GM12878 (cell line): ENCODE results near the gene PPP5C. TPM values are rescaled to one million over a fixed set of nuclear protein-coding genes. Genes with fewer than 3 reads are reported as not detected.

Source experiments
- ATAC-seq: fragments of 200-7000 bp; cut with Tn5 transposase; 3 replicates; pipeline ENCODE4 v1.9.1; 2020; ENCODE audit warnings: mild to moderate bottlenecking, moderate library complexity
- BruUV-seq: library from RNA; stranded (reverse); fragments of 400-500 nt; replicated peaks from 2 replicates; lab custom pipeline; 2021; lab: Mats Ljungman, UMichigan
- CTCF ChIA-PET: fragments of 300-600 bp; sonication (Branson Sonifier 250); formaldehyde crosslinking; extraction: SDS; loops from one replicate; lab custom pipeline; 2021; ENCODE audit warnings: inconsistent platforms; lab: Yijun Ruan, JAX
- POLR2A ChIA-PET: fragments of 350-600 bp; formaldehyde crosslinking; extraction: SDS; loops from one replicate; lab custom pipeline; 2021; ENCODE audit warnings: inconsistent platforms; lab: Charles Lee
- RAD21 ChIA-PET: fragments of 300-600 bp; sonication (Branson Sonifier 250); formaldehyde crosslinking; loops from one replicate; lab custom pipeline; 2023; ENCODE audit warnings: antibody characterized with exemption; ENCODE audit not compliant: unreplicated experiment; lab: Charles Lee
- SMC1A ChIA-PET: fragments of 300-600 bp; sonication (Branson Sonifier 250); formaldehyde crosslinking; loops from one replicate; lab custom pipeline; 2023; ENCODE audit not compliant: unreplicated experiment, uncharacterized antibody; lab: Charles Lee
- DNase-seq: peaks from one replicate; pipeline ENCODE4 v3.0.0-alpha.2; 2011; ENCODE audit warnings: low read depth, low spot score
- FAIRE-seq: peaks from 3 replicates; lab custom pipeline; 2011; peaks lifted over from hg19 to GRCh38; lab: Jason Lieb, UNC
- H2AFZ ChIP-seq: 2 replicates; pipeline ENCODE4 v1.6.0; 2011; ENCODE audit warnings: low read depth, low read length, control low read depth; ENCODE audit not compliant: control insufficient read depth
- H3K27ac ChIP-seq: 2 replicates; pipeline ENCODE4 v1.5.1; 2011; ENCODE audit warnings: control low read depth; ENCODE audit not compliant: control insufficient read depth, insufficient read depth
- H3K27me3 ChIP-seq, 2 experiments: replicated peaks in 1 of 2; 2 replicates each; pipeline versions ENCODE4 v1.6.0 to v1.6.1; 2011; ENCODE audit warnings: low read length in 1 of 2; ENCODE audit not compliant: control insufficient read depth in 2 of 2, insufficient read depth in 2 of 2
- H3K36me3 ChIP-seq, 2 experiments: 2 replicates each; pipeline ENCODE4 v1.5.1; 2011; ENCODE audit warnings: low read length in 1 of 2; ENCODE audit not compliant: control insufficient read depth in 2 of 2, insufficient read depth in 2 of 2
- H3K4me1 ChIP-seq: 2 replicates; pipeline ENCODE4 v1.6.1; 2011; ENCODE audit warnings: mild to moderate bottlenecking, low read length, moderate library complexity, mixed read lengths; ENCODE audit not compliant: control insufficient read depth, insufficient read depth
- H3K4me2 ChIP-seq: 2 replicates; pipeline ENCODE4 v1.6.0; 2011; ENCODE audit warnings: control low read depth; ENCODE audit not compliant: control insufficient read depth, insufficient read depth
- H3K4me3 ChIP-seq: fragments of 200-600 bp; sonication (generic); 2 replicates; pipeline ENCODE4 v1.5.1; 2016
- H3K79me2 ChIP-seq: 2 replicates; pipeline ENCODE4 v1.6.0; 2011; ENCODE audit warnings: low read length; ENCODE audit not compliant: control insufficient read depth, insufficient read depth
- H3K9ac ChIP-seq: 2 replicates; pipeline ENCODE4 v1.8.0; 2011; ENCODE audit warnings: low read length, control low read depth, mixed read lengths; ENCODE audit not compliant: control insufficient read depth, insufficient read depth
- H3K9me3 ChIP-seq: replicated peaks from 3 replicates; pipeline ENCODE4 v1.5.1; 2011; ENCODE audit warnings: mild to moderate bottlenecking, low read length; ENCODE audit not compliant: control insufficient read depth, insufficient read depth
- H4K20me1 ChIP-seq: 2 replicates; pipeline ENCODE4 v1.6.0; 2011; ENCODE audit not compliant: control insufficient read depth, insufficient read depth
- ATF7 ChIP-seq: fragments of 450-650 bp; IDR thresholded peaks from 2 replicates; pipeline ENCODE4 v1.6.1; 2016; ENCODE audit warnings: low read depth, mild to moderate bottlenecking
- CHD1 ChIP-seq: IDR thresholded peaks from 2 replicates; pipeline ENCODE4 v1.6.1; 2012; ENCODE audit warnings: low read depth, low read length, improper control_type of control experiment
- JUND ChIP-seq: IDR thresholded peaks from 2 replicates; pipeline ENCODE4 v1.6.1; 2012; ENCODE audit warnings: low read depth, mild to moderate bottlenecking, low read length, improper control_type of control experiment, moderate library complexity
- MYB ChIP-seq: fragments of 150-350 bp; IDR thresholded peaks from 2 replicates; pipeline ENCODE4 v1.6.1; 2014; ENCODE audit warnings: mild to moderate bottlenecking, low read depth, low read length, borderline replicate concordance
- NKRF ChIP-seq: fragments of 450-650 bp; conservative IDR thresholded peaks from 2 replicates; pipeline ENCODE4 v1.6.1; 2017; ENCODE audit warnings: mild to moderate bottlenecking, moderate library complexity
- NR2F1 ChIP-seq: fragments of 450-650 bp; conservative IDR thresholded peaks from 2 replicates; pipeline ENCODE4 v1.6.1; 2017; ENCODE audit warnings: mild to moderate bottlenecking
- TCF12 ChIP-seq: IDR thresholded peaks from 2 replicates; pipeline ENCODE4 v1.6.1; 2011; ENCODE audit warnings: low read depth, mild to moderate bottlenecking, low read length
- whole genome bisulfite sequencing: methylation state at CpG from one replicate; pipeline ENCODE4 v1.1.6; 2016; ENCODE audit warnings: low lambda C conversion rate; ENCODE audit not compliant: insufficient replicate concordance, insufficient coverage; ENCODE audit errors: missing lambda C conversion rate; 5-methylcytosine and 5-hydroxymethylcytosine counted together
- in situ Hi-C: fragments of 300-500 bp; cut with MboI; formaldehyde crosslinking; loops from 9 replicates; pipeline ENCODE4 v1.14.3; 2018; ENCODE audit warnings: mixed read lengths
- intact Hi-C: fragments of 100-400 bp; cut with micrococcal nuclease; formaldehyde crosslinking; loops from one replicate; pipeline ENCODE4 v1.14.2; 2022; ENCODE audit not compliant: unreplicated experiment
- polyA plus RNA-seq, 11 experiments: library from polyadenylated mRNA; depleted of rRNA in 4 of 11; unstranded in 6 of 11; stranded (reverse) in 5 of 11; fragments of >200 nt; fragmentation: Nextera tagmentation in 4 of 11; fragmentation: Illumina TruSeq in 1 of 11; extraction: Ambion mirVana in 4 of 11; extraction: Trizol in 1 of 11; gene quantifications; 1 replicate in 1 of 11; 2 replicates in 10 of 11; pipeline versions ENCODE4 v1.2.1 to v1.2.3, GENCODE V29; 2011 to 2016; ENCODE audit warnings: inconsistent platforms in 2 of 11, missing spikeins in 2 of 11, low read depth in 1 of 11
- total RNA-seq, 4 experiments: library from RNA; depleted of rRNA in 3 of 4; stranded (reverse); fragments of >200 nt in 3 of 4; fragmentation: Illumina TruSeq in 1 of 4; extraction: Trizol in 1 of 4; gene quantifications; 2 replicates each; pipeline versions ENCODE4 v1.2.1 to v1.2.3, GENCODE V29; 2013 to 2021
- TF ChIP-seq, protein P1 (sequence below): fragments of 450-650 bp; IDR thresholded peaks from 2 replicates; pipeline ENCODE4 v1.6.1; 2017; ENCODE audit warnings: low read depth, mild to moderate bottlenecking, moderate library complexity
- TF ChIP-seq, protein P2 (sequence below): fragments of 450-650 bp; IDR thresholded peaks from 2 replicates; pipeline ENCODE4 v1.6.1; 2017; ENCODE audit warnings: mild to moderate bottlenecking, moderate library complexity

The PPP5C gene
- total and polyA plus RNA-seq, 10 of the 15 experiments (the other 5 are each of a cell fraction or from before 2014, with no cell fraction given), result 1.1 to 154 (median 94.5) TPM

- no peak for DNase-seq
- TF ChIP-seq TCF12 (no peak), JUND (no peak), NR2F1 (no peak), ATF7 (no peak), NKRF (no peak), MYB (no peak), CHD1 (no peak)
- TF ChIP-seq, protein P1, sequence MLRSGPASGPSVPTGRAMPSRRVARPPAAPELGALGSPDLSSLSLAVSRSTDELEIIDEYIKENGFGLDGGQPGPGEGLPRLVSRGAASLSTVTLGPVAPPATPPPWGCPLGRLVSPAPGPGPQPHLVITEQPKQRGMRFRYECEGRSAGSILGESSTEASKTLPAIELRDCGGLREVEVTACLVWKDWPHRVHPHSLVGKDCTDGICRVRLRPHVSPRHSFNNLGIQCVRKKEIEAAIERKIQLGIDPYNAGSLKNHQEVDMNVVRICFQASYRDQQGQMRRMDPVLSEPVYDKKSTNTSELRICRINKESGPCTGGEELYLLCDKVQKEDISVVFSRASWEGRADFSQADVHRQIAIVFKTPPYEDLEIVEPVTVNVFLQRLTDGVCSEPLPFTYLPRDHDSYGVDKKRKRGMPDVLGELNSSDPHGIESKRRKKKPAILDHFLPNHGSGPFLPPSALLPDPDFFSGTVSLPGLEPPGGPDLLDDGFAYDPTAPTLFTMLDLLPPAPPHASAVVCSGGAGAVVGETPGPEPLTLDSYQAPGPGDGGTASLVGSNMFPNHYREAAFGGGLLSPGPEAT, result no peak
- TF ChIP-seq, protein P2, sequence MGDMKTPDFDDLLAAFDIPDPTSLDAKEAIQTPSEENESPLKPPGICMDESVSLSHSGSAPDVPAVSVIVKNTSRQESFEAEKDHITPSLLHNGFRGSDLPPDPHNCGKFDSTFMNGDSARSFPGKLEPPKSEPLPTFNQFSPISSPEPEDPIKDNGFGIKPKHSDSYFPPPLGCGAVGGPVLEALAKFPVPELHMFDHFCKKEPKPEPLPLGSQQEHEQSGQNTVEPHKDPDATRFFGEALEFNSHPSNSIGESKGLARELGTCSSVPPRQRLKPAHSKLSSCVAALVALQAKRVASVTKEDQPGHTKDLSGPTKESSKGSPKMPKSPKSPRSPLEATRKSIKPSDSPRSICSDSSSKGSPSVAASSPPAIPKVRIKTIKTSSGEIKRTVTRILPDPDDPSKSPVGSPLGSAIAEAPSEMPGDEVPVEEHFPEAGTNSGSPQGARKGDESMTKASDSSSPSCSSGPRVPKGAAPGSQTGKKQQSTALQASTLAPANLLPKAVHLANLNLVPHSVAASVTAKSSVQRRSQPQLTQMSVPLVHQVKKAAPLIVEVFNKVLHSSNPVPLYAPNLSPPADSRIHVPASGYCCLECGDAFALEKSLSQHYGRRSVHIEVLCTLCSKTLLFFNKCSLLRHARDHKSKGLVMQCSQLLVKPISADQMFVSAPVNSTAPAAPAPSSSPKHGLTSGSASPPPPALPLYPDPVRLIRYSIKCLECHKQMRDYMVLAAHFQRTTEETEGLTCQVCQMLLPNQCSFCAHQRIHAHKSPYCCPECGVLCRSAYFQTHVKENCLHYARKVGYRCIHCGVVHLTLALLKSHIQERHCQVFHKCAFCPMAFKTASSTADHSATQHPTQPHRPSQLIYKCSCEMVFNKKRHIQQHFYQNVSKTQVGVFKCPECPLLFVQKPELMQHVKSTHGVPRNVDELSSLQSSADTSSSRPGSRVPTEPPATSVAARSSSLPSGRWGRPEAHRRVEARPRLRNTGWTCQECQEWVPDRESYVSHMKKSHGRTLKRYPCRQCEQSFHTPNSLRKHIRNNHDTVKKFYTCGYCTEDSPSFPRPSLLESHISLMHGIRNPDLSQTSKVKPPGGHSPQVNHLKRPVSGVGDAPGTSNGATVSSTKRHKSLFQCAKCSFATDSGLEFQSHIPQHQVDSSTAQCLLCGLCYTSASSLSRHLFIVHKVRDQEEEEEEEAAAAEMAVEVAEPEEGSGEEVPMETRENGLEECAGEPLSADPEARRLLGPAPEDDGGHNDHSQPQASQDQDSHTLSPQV, result no peak
- ChIA-PET CTCF (interaction anchor here (0.8 to 1.2 kb wide), 4 partner anchors 22 to 86 kb away, joined by 3 to 4 read pairs (median 3); no protein-coding TSS in a partner anchor), RAD21 (interaction anchor here (0.7 kb wide), 1 partner anchor 14 kb away, joined by 3 read pairs; no protein-coding TSS in a partner anchor), POLR2A (interaction anchor here (0.6 kb wide), 2 partner anchors 267 to 542 kb away, joined by 4 read pairs; no protein-coding TSS in a partner anchor), SMC1A (interaction anchor here (1.1 to 1.7 kb wide), 2 partner anchors 17 to 22 kb away, joined by 3 to 4 read pairs; no protein-coding TSS in a partner anchor)
- FAIRE-seq, result no peak
- peaks cover 12 to 29% of the 10 kb centered on the region in 2 experiments for H3K36me3 ChIP-seq
- peaks cover 10% of the 10 kb centered on the region for H3K79me2 ChIP-seq
- peaks cover 7% of the 10 kb centered on the region for H3K4me1 ChIP-seq
- no peak overlapping the region for H3K27ac ChIP-seq
- no peaks in the 10 kb centered on the region for H3K27me3 ChIP-seq
- H3K4me2 ChIP-seq, result no peak overlapping the region
- 85% methylated on average over 2 of the region's 7 CpGs for WGBS
- no peak for ATAC-seq
- H3K9me3 ChIP-seq, result no peaks in the 10 kb centered on the region
- no peak overlapping the region for H3K9ac ChIP-seq
- in situ Hi-C loops, result no loop called here
- H3K4me3 ChIP-seq, result no peak overlapping the region
- no TSS peak for BruUV-seq
- intact Hi-C loops, result no loop called here
- H2AFZ ChIP-seq, result no peak overlapping the region
- H4K20me1 ChIP-seq, result peaks cover 3% of the 10 kb centered on the region; the same call in 1 of the 2 replicates
These were observed 22.9 kb downstream of the PPP5C start for GRCh38 chr19:46369817-46370216.
